Caco-2 (cell line): ENCODE results near the gene PLCH1. TPM values are rescaled to one million over a fixed set of nuclear protein-coding genes. Genes with fewer than 3 reads are reported as not detected.
"Not testable (repeated sequence)": the region's sequence is repeated elsewhere in the genome, so short reads cannot be mapped to it uniquely, and the experiment has no call there.

Source experiments
- BruUV-seq: library from RNA; stranded (reverse); fragments of 400-500 nt; replicated peaks from 2 replicates; lab custom pipeline; 2021; lab: Mats Ljungman, UMichigan
- CTCF ChIA-PET: fragments of 300-600 bp; sonication (Branson Sonifier 250); formaldehyde crosslinking; loops from one replicate; lab custom pipeline; 2022; ENCODE audit warnings: antibody characterized with exemption; lab: Charles Lee
- POLR2A ChIA-PET: fragments of 300-600 bp; sonication (Branson Sonifier 250); formaldehyde crosslinking; loops from one replicate; lab custom pipeline; 2022; ENCODE audit warnings: antibody characterized with exemption; lab: Charles Lee
- DNase-seq, 2 experiments: peaks; one replicate each; pipeline versions ENCODE4 v3.0.0 to v3.0.0-alpha.2; 2020 to 2022
- H3K27me3 ChIP-seq: replicated peaks from 2 replicates; pipeline ENCODE4 v1.6.0; 2011; ENCODE audit warnings: low read length; ENCODE audit not compliant: control insufficient read depth, insufficient read depth
- H3K36me3 ChIP-seq: 2 replicates; pipeline ENCODE4 v1.5.1; 2011; ENCODE audit warnings: low read length; ENCODE audit not compliant: control insufficient read depth, insufficient read depth
- H3K4me1 ChIP-seq: fragments of 250-450 bp; sonication (Bioruptor Pico); 2 replicates; pipeline ENCODE4 v1.5.1; 2020; ENCODE audit warnings: mild to moderate bottlenecking
- H3K4me3 ChIP-seq: 2 replicates; pipeline ENCODE4 v1.5.1; 2011; ENCODE audit warnings: low read depth, mild to moderate bottlenecking, control low read depth, low read length
- H3K9me3 ChIP-seq: fragments of 250-450 bp; sonication (Bioruptor Pico); 2 replicates; pipeline ENCODE4 v1.5.1; 2020; ENCODE audit warnings: mild to moderate bottlenecking, moderate library complexity
- H3K27ac Mint-ChIP-seq: one replicate; pipeline ENCODE4 v1.8.0; 2022; ENCODE audit warnings: mixed read lengths; ENCODE audit not compliant: unreplicated experiment
- H3K27me3 Mint-ChIP-seq: one replicate; pipeline ENCODE4 v1.8.0; 2022; ENCODE audit warnings: mixed read lengths; ENCODE audit not compliant: insufficient read depth, unreplicated experiment
- H3K36me3 Mint-ChIP-seq: one replicate; pipeline ENCODE4 v1.8.0; 2022; ENCODE audit warnings: mild to moderate bottlenecking, mixed read lengths; ENCODE audit not compliant: insufficient read depth, unreplicated experiment
- H3K4me1 Mint-ChIP-seq: one replicate; pipeline ENCODE4 v1.8.0; 2022; ENCODE audit warnings: low read depth, mixed read lengths; ENCODE audit not compliant: unreplicated experiment
- H3K4me3 Mint-ChIP-seq: one replicate; pipeline ENCODE4 v1.8.0; 2022; ENCODE audit warnings: mild to moderate bottlenecking, moderate library complexity, mixed read lengths; ENCODE audit not compliant: unreplicated experiment
- H3K9me3 Mint-ChIP-seq: one replicate; pipeline ENCODE4 v1.8.0; 2022; ENCODE audit warnings: mixed read lengths; ENCODE audit not compliant: unreplicated experiment
- CTCF ChIP-seq, 2 experiments: fragments of 200-600 bp in 1 of 2; IDR thresholded peaks; 1 replicate in 1 of 2; 2 replicates in 1 of 2; pipeline versions ENCODE4 v1.5.1 to v1.8.0; 2011 to 2022; ENCODE audit warnings: antibody characterized with exemption in 1 of 2, control low read depth in 1 of 2, inconsistent platforms in 1 of 2, low read depth in 1 of 2, low read length in 1 of 2, mild to moderate bottlenecking in 1 of 2, moderate library complexity in 1 of 2; ENCODE audit not compliant: insufficient read depth in 1 of 2, severe bottlenecking in 1 of 2, unreplicated experiment in 1 of 2
- intact Hi-C: fragments of 100-400 bp; cut with micrococcal nuclease; formaldehyde crosslinking; loops from one replicate; pipeline ENCODE4 v1.10.0; 2022; ENCODE audit not compliant: unreplicated experiment
- total RNA-seq: library from RNA; stranded (reverse); gene quantifications from 2 replicates; pipeline ENCODE4 v1.2.3, GENCODE V29; 2022

PLCH1 gene
- total RNA-seq, 1 experiment from 2014 or later: 3.1 TPM

GRCh38 chr3:155641956-155642355 is 102.9 kb downstream of the PLCH1 start:
- ChIA-PET POLR2A (no interaction called here), CTCF (no interaction called here)
- Mint-ChIP-seq H3K27me3 (no peaks in the 10 kb centered on the region), H3K27ac (no peak overlapping the region), H3K4me3 (no peak overlapping the region), H3K4me1 (no peaks in the 10 kb centered on the region), H3K36me3 (no peaks in the 10 kb centered on the region), H3K9me3 (no peaks in the 10 kb centered on the region)
- BruUV-seq: no TSS peak
- Histone ChIP-seq H3K4me1 (0 out of 2 replicates have a peak, but pooled peaks cover 5% of the 10 kb centered on the region), H3K4me3 (no peak overlapping the region), H3K27me3 (no peaks in the 10 kb centered on the region), H3K36me3 (no peaks in the 10 kb centered on the region), H3K9me3 (no peaks in the 10 kb centered on the region)
- no peak for TF ChIP-seq CTCF (IDR thresholded peaks at IDR 0.05; ENCODE audit: insufficient read depth in 1 of 2, low read depth in 1 of 2, low read length in 1 of 2, severe bottlenecking in 1 of 2, unreplicated experiment in 1 of 2)
- DNase-seq: no peak
- intact Hi-C loops: no loop called here

- no peaks in the 10 kb centered on the region for H3K4me1 Mint-ChIP-seq
- H3K36me3 Mint-ChIP-seq: no peaks in the 10 kb centered on the region
- ChIA-PET POLR2A (no interaction called here), CTCF (interaction anchor here (0.8 kb wide), 1 partner anchor 120 kb away, joined by 3 read pairs; no protein-coding TSS in a partner anchor)
- Histone ChIP-seq H3K4me1 (no peaks in the 10 kb centered on the region), H3K9me3 (no peaks in the 10 kb centered on the region), H3K4me3 (no peak overlapping the region), H3K36me3 (no peaks in the 10 kb centered on the region), H3K27me3 (no peaks in the 10 kb centered on the region)
- intact Hi-C loops: no loop called here
- no TSS peak for BruUV-seq
- H3K9me3 Mint-ChIP-seq: no peaks in the 10 kb centered on the region
- H3K27ac Mint-ChIP-seq: no peak overlapping the region
- no peak for DNase-seq
- no peak for TF ChIP-seq CTCF (IDR thresholded peaks at IDR 0.05; ENCODE audit: insufficient read depth in 1 of 2, low read depth in 1 of 2, low read length in 1 of 2, severe bottlenecking in 1 of 2, unreplicated experiment in 1 of 2)
- H3K27me3 Mint-ChIP-seq: no peaks in the 10 kb centered on the region
- H3K4me3 Mint-ChIP-seq: no peak overlapping the region
Observed at GRCh38 chr3:155640098-155640497, 104.8 kb downstream of the PLCH1 start.

GRCh38 chr3:155639462-155640055 is 105.3 kb downstream of the PLCH1 start:
- no peak for TF ChIP-seq CTCF (IDR thresholded peaks at IDR 0.05; ENCODE audit: insufficient read depth in 1 of 2, low read depth in 1 of 2, low read length in 1 of 2, severe bottlenecking in 1 of 2, unreplicated experiment in 1 of 2)
- no peaks in the 10 kb centered on the region for H3K4me1 Mint-ChIP-seq
- Histone ChIP-seq H3K4me3 (no peak overlapping the region), H3K36me3 (no peaks in the 10 kb centered on the region), H3K27me3 (no peaks in the 10 kb centered on the region), H3K9me3 (no peaks in the 10 kb centered on the region), H3K4me1 (no peaks in the 10 kb centered on the region)
- no peaks in the 10 kb centered on the region for H3K27me3 Mint-ChIP-seq
- H3K9me3 Mint-ChIP-seq: no peaks in the 10 kb centered on the region
- intact Hi-C loops: no loop called here
- H3K4me3 Mint-ChIP-seq: no peak overlapping the region
- H3K27ac Mint-ChIP-seq: no peak overlapping the region
- no peaks in the 10 kb centered on the region for H3K36me3 Mint-ChIP-seq
- POLR2A ChIA-PET: no interaction called here
- no TSS peak for BruUV-seq
- CTCF ChIA-PET: interaction anchor here (0.8 kb wide), 1 partner anchor 120 kb away, joined by 3 read pairs; no protein-coding TSS in a partner anchor
- no peak for DNase-seq

- H3K36me3 Mint-ChIP-seq, H3K4me1 Mint-ChIP-seq, H3K4me3 Mint-ChIP-seq, H3K4me1 ChIP-seq, H3K9me3 ChIP-seq, H3K4me3 ChIP-seq, DNase-seq, H3K27me3 ChIP-seq, BruUV-seq, H3K9me3 Mint-ChIP-seq, intact Hi-C loops, H3K36me3 ChIP-seq, CTCF ChIA-PET, H3K27ac Mint-ChIP-seq, H3K27me3 Mint-ChIP-seq: not testable (repeated sequence)
- POLR2A ChIA-PET: interaction anchor here (0.5 kb wide), 1 partner anchor 183 kb away, joined by 3 read pairs; no protein-coding TSS in a partner anchor
Observed at GRCh38 chr3:155638461-155638860, 106.4 kb downstream of the PLCH1 start.
